GM23248 (cell line): ENCODE data around the gene SMARCD3. TPM values are rescaled to one million over a fixed set of nuclear protein-coding genes. Genes with fewer than 3 reads are reported as not detected.

ENCODE experiments used
- DNase-seq: peaks from one replicate; pipeline ENCODE4 v3.0.0-alpha.2; 2015
- H2AFZ ChIP-seq: fragments of 200-600 bp; sonication (generic); 2 replicates; pipeline ENCODE4 v1.6.1; 2016; ENCODE audit warnings: antibody characterized with exemption
- H3F3A ChIP-seq: fragments of 200-600 bp; sonication (generic); 2 replicates; pipeline ENCODE4 v1.6.1; 2016; ENCODE audit warnings: mild to moderate bottlenecking, antibody characterized with exemption, mixed run types; ENCODE audit not compliant: insufficient read depth
- H3K27ac ChIP-seq: fragments of 200-600 bp; sonication (generic); 2 replicates; pipeline ENCODE4 v1.5.1; 2016; ENCODE audit warnings: mild to moderate bottlenecking
- H3K27me3 ChIP-seq: fragments of 200-600 bp; sonication (generic); replicated peaks from 2 replicates; pipeline ENCODE4 v1.6.1; 2016; ENCODE audit warnings: mild to moderate bottlenecking; ENCODE audit not compliant: insufficient read depth
- H3K36me3 ChIP-seq: fragments of 200-600 bp; sonication (generic); 2 replicates; pipeline ENCODE4 v1.6.1; 2016; ENCODE audit warnings: low read depth, mild to moderate bottlenecking
- H3K4me1 ChIP-seq: fragments of 200-600 bp; sonication (generic); 2 replicates; pipeline ENCODE4 v1.6.1; 2016; ENCODE audit warnings: mild to moderate bottlenecking; ENCODE audit not compliant: insufficient read depth
- H3K4me2 ChIP-seq: fragments of 200-600 bp; sonication (generic); one replicate; pipeline ENCODE4 v1.6.1; 2016; ENCODE audit warnings: mild to moderate bottlenecking; ENCODE audit not compliant: unreplicated experiment
- H3K4me3 ChIP-seq: fragments of 200-600 bp; sonication (generic); 2 replicates; pipeline ENCODE4 v1.5.1; 2016; ENCODE audit warnings: mild to moderate bottlenecking
- H3K79me2 ChIP-seq: fragments of 200-600 bp; sonication (generic); 2 replicates; pipeline ENCODE4 v1.6.1; 2016; ENCODE audit warnings: mild to moderate bottlenecking; ENCODE audit not compliant: insufficient read depth
- H3K9ac ChIP-seq: fragments of 200-600 bp; sonication (generic); 2 replicates; pipeline ENCODE4 v1.6.1; 2016; ENCODE audit warnings: mild to moderate bottlenecking
- H3K9me2 ChIP-seq: fragments of 200-600 bp; sonication (generic); 2 replicates; pipeline ENCODE4 v1.6.1; 2016; ENCODE audit warnings: mixed run types, mild to moderate bottlenecking, moderate library complexity; ENCODE audit not compliant: insufficient read depth
- H3K9me3 ChIP-seq: fragments of 200-600 bp; sonication (generic); one replicate; pipeline ENCODE4 v1.6.1; 2017; ENCODE audit warnings: low read depth
- H4K20me1 ChIP-seq: fragments of 200-600 bp; sonication (generic); 2 replicates; pipeline ENCODE4 v1.6.0; 2016; ENCODE audit not compliant: insufficient read depth
- EZH2 ChIP-seq: fragments of 200-600 bp; sonication (generic); IDR thresholded peaks from 2 replicates; pipeline ENCODE4 v1.6.1; 2018; ENCODE audit warnings: antibody characterized with exemption, mild to moderate bottlenecking; ENCODE audit not compliant: insufficient read depth, poor library complexity, severe bottlenecking
- EZH2phosphoT487 ChIP-seq: fragments of 200-600 bp; sonication (generic); IDR thresholded peaks from 2 replicates; pipeline ENCODE4 v1.6.1; 2018; ENCODE audit warnings: antibody characterized with exemption, moderate library complexity, mild to moderate bottlenecking, low read depth; ENCODE audit not compliant: insufficient read depth
- WGBS, 2 experiments: methylation state at CpG; one replicate each; pipeline ENCODE4 v1.1.6; 2015 to 2017; ENCODE audit warnings: low lambda C conversion rate in 2 of 2, low coverage in 1 of 2; ENCODE audit errors: missing lambda C conversion rate in 2 of 2; 5-methylcytosine and 5-hydroxymethylcytosine counted together
- in situ Hi-C: fragments of 300-500 bp; cut with MboI; formaldehyde crosslinking; loops from 2 replicates; pipeline ENCODE4 v1.15.0; 2020
- polyA plus RNA-seq: library from polyadenylated mRNA; unstranded; fragments of >200 nt; fragmentation: Nextera tagmentation; extraction: Ambion mirVana; gene quantifications from 2 replicates; pipeline ENCODE4 v1.2.1, GENCODE V29; 2016
- total RNA-seq: library from RNA; depleted of rRNA; stranded (reverse); fragments of >200 nt; shearing (Covaris generic); gene quantifications from 2 replicates; pipeline ENCODE4 v1.2.3, GENCODE V29; 2014

The SMARCD3 gene
- total and polyA plus RNA-seq, 2 experiments from 2014 or later, result 22.4 to 32.2 TPM

GRCh38 chr7:151251689-151252560 lies 3.4 kb upstream of the SMARCD3 start:
- H3F3A ChIP-seq, result no peaks in the 10 kb centered on the region; the same call in 1 of the 2 replicates
- 1% methylated on average over 21 to 29 of the region's 79 CpGs for WGBS, 2 experiments
- peak overlapping the region; percentile 100 for H3K4me2 ChIP-seq
- H3K9me2 ChIP-seq, result no peaks in the 10 kb centered on the region
- no peaks in the 10 kb centered on the region for H3K36me3 ChIP-seq
- in situ Hi-C loops, result no loop called here
- H3K9me3 ChIP-seq, result no peaks in the 10 kb centered on the region
- TF ChIP-seq EZH2 (no peak), EZH2phosphoT487 (no peak)
- peaks cover 13% of the 10 kb centered on the region; the same call in 1 of the 2 replicates for H3K4me1 ChIP-seq
- H3K4me3 ChIP-seq, result peak overlapping the region; percentile 98
- no peaks in the 10 kb centered on the region for H3K79me2 ChIP-seq
- H3K27ac ChIP-seq, result peak overlapping the region; percentile 76
- peaks cover 2% of the 10 kb centered on the region for H3K27me3 ChIP-seq
- H4K20me1 ChIP-seq, result no peaks in the 10 kb centered on the region
- H3K9ac ChIP-seq, result peak overlapping the region; percentile 90
- H2AFZ ChIP-seq, result peak overlapping the region; percentile 93
- DNase-seq, result peak; percentile 84

- in situ Hi-C loops, result no loop called here
- H3K9ac ChIP-seq, result peak overlapping the region; percentile 90
These were observed 2.8 kb upstream of the SMARCD3 start for GRCh38 chr7:151251328-151251688.

DNA sequence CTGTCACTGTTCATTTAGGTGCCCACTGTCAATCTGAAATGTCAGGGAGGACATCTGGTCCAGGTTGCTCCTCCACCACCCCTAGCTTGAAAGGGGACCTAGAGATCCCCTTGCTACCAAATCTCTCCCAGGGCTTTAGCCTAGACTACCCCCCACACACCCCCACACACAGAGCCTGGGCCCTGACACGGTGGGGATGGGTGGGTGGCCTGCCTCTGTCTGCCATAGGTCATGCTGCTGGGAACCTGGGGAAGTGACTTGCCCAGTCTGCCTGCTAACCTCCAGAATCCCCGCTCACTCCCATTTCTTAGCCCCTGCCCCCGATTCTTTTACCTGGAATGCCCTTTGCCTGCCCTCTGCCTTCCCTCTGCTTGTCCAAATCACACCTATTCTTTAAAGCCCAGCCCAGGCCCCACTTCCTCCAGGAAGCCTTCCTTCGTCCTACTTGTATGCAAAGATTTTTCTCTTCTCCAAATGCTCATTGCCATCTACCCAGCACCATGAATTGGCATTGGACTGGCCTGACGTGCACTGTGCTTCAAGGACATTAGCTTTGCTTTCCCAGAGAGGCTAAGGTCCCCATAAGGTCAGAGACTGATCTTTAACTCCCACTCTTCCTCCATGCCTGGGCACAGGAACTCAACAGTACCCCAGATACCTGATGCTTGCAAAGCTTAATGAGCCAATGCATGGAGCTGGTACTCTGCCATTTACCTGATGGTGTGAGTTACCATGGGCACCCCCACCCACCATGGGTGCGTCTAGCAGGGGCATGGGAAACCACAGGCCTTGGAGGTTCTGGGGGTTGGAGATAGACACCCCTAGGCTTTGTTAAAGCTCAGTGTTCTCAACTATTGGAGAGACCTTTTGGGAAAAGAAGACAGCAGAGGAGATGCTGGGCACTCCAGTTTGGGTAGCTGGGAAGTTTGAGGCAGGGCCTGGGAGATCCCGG lies 2.0 kb upstream of the SMARCD3 start:
- Histone ChIP-seq H3F3A (no peaks in the 10 kb centered on the region; the same call in 1 of the 2 replicates), H3K9me2 (no peaks in the 10 kb centered on the region), H3K9me3 (no peaks in the 10 kb centered on the region), H4K20me1 (no peaks in the 10 kb centered on the region), H3K4me3 (peak overlapping the region; percentile 98; the same call in 1 of the 2 replicates), H3K27ac (no peak overlapping the region), H2AFZ (no peak overlapping the region), H3K4me1 (peaks cover 13% of the 10 kb centered on the region; the same call in 1 of the 2 replicates), H3K9ac (peak overlapping the region; percentile 90; the same call in 1 of the 2 replicates), H3K79me2 (no peaks in the 10 kb centered on the region), H3K27me3 (no peaks in the 10 kb centered on the region), H3K36me3 (no peaks in the 10 kb centered on the region), H3K4me2 (peak overlapping the region; percentile 91)
- TF ChIP-seq EZH2, result no peak
- no peak for TF ChIP-seq EZH2phosphoT487
- DNase-seq, result no peak
- in situ Hi-C loops, result no loop called here
- WGBS, 2 experiments, result 72 to 73% methylated on average over 7 of the region's 7 CpGs

More at GRCh38 chr7:151251328-151251688, 2.8 kb upstream of the SMARCD3 start:
- Histone ChIP-seq H4K20me1 (no peaks in the 10 kb centered on the region), H3F3A (no peaks in the 10 kb centered on the region; the same call in 1 of the 2 replicates), H3K79me2 (no peaks in the 10 kb centered on the region), H2AFZ (peak overlapping the region; percentile 77), H3K27me3 (no peaks in the 10 kb centered on the region), H3K4me2 (peak overlapping the region; percentile 86), H3K27ac (peak overlapping the region; percentile 45), H3K4me1 (peaks cover 13% of the 10 kb centered on the region; the same call in 1 of the 2 replicates), H3K4me3 (peak overlapping the region; percentile 98), H3K9me2 (no peaks in the 10 kb centered on the region), H3K36me3 (no peaks in the 10 kb centered on the region), H3K9me3 (no peaks in the 10 kb centered on the region)
- WGBS, 2 experiments, result 4% methylated on average over 18 to 19 of the region's 19 CpGs
- no peak for DNase-seq
- TF ChIP-seq EZH2phosphoT487, result no peak
- no peak for TF ChIP-seq EZH2

DNA sequence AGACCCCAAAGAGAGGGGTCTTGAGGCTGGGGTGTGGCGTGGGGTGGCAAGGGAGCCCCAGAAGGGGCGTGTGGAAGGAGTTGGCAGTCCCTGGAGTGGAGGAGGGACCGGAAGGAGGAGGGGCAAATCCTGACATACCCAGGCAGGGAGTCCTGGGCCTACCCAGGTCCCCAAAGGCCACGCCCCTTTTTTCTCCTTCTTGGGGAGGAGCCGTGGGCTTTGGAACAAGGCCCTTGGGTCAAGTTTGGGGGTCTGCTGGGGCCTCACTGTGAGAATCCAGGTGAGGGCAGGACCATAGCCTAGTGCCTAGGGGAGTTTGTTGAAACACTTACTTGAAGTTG lies 1.2 kb upstream of the SMARCD3 start:
- H3K4me2 ChIP-seq, result peak overlapping the region; percentile 91
- H3K9ac ChIP-seq, result peak overlapping the region; percentile 87
- H3K27ac ChIP-seq, result peak overlapping the region; percentile 82
- TF ChIP-seq EZH2 (no peak), EZH2phosphoT487 (no peak)
- H3K36me3 ChIP-seq, result no peaks in the 10 kb centered on the region
- no peaks in the 10 kb centered on the region for H3K9me2 ChIP-seq
- H3K4me1 ChIP-seq, result peaks cover 13% of the 10 kb centered on the region; the same call in 1 of the 2 replicates
- H3K4me3 ChIP-seq, result peak overlapping the region; percentile 91
- in situ Hi-C loops, result no loop called here
- H3K79me2 ChIP-seq, result no peaks in the 10 kb centered on the region
- H3K27me3 ChIP-seq, result no peaks in the 10 kb centered on the region
- H2AFZ ChIP-seq, result peak overlapping the region; percentile 74
- H3F3A ChIP-seq, result no peaks in the 10 kb centered on the region; the same call in 1 of the 2 replicates
- H3K9me3 ChIP-seq, result no peaks in the 10 kb centered on the region
- 4 to 7% methylated on average over 2 to 5 of the region's 5 CpGs for WGBS, 2 experiments
- peak; percentile 75 for DNase-seq
- no peaks in the 10 kb centered on the region for H4K20me1 ChIP-seq
